Measurements from ENCODE around the gene ETV2.

DNA sequence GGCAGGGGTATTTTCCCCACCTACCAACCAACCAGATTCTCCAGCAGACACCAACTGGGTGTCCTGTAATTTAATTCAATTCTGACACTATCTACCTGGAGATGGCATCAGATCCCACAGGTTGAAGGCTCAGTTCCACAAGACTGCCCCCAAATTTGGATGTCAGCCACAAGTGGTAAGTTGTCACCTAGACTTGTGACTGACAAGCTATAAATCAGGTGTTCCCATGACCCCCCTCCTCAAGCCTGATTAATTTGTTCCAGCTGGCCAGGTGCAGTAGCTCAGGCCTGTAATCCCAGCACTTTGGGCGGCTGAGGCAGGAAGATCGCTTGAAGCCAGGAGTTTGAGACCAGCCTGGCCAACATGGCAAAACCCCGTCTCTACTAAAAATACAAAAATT is 39.6 kb upstream of the ETV2 start:
- TF ChIP-seq CTCF (IDR thresholded peaks at IDR 0.05) (no peak), POLR2A (IDR thresholded peaks at IDR 0.05) (no peak)

All from right lobe of liver (tissue), 4 donors.